K562 (cell line): ENCODE results near the gene RNF43. TPM values are rescaled to one million over a fixed set of nuclear protein-coding genes. Genes with fewer than 3 reads are reported as not detected.
A peak's percentile ranks its signal among the peaks of the same experiment; 100 is the strongest.

ENCODE experiments used
- CTBP1 ChIP-seq: fragments of 450-650 bp; IDR thresholded peaks from 2 replicates; pipeline ENCODE4 v1.6.1; 2016; ENCODE audit warnings: borderline replicate concordance
- E2F6 ChIP-seq, 2 experiments: IDR thresholded peaks; 2 replicates each; pipeline ENCODE4 v1.6.1; 2011; ENCODE audit warnings: borderline replicate concordance in 1 of 2, control low read depth in 1 of 2, low read depth in 1 of 2, low read length in 1 of 2, mild to moderate bottlenecking in 1 of 2, mixed read lengths in 1 of 2, moderate library complexity in 1 of 2; ENCODE audit not compliant: insufficient read depth in 1 of 2, insufficient read length in 1 of 2, poor library complexity in 1 of 2, severe bottlenecking in 1 of 2; ENCODE audit errors: extremely low read depth in 1 of 2
- ELF1 ChIP-seq: fragments of 200-800 bp; sonication (Bioruptor generic); IDR thresholded peaks from 2 replicates; pipeline ENCODE4 v1.6.1; 2016; ENCODE audit warnings: missing genetic modification characterization, missing compliant biosample characterization
- EP300 ChIP-seq: IDR thresholded peaks from 2 replicates; pipeline ENCODE4 v1.6.1; 2012; ENCODE audit warnings: low read length, improper control_type of control experiment
- GATAD2A ChIP-seq: fragments of 450-650 bp; IDR thresholded peaks from 2 replicates; pipeline ENCODE4 v1.6.1; 2017
- HNRNPUL1 ChIP-seq: fragments of 200-400 bp; formaldehyde crosslinking; IDR thresholded peaks from 2 replicates; pipeline ENCODE4 v1.6.1; 2017; ENCODE audit warnings: low read length
- MBD2 ChIP-seq: sonication (generic); IDR thresholded peaks from 2 replicates; pipeline ENCODE4 v1.6.1; 2016; ENCODE audit warnings: low read depth, borderline replicate concordance
- POLR2B ChIP-seq: fragments of 450-650 bp; IDR thresholded peaks from 2 replicates; pipeline ENCODE4 v1.6.1; 2018; ENCODE audit warnings: low read depth; ENCODE audit not compliant: partially characterized antibody
- PREB ChIP-seq: sonication (generic); formaldehyde crosslinking; IDR thresholded peaks from 2 replicates; pipeline ENCODE4 v1.8.1; 2023; ENCODE audit warnings: mild to moderate bottlenecking, missing genetic modification reagents
- SMAD3 ChIP-seq: fragments of 450-650 bp; formaldehyde crosslinking; conservative IDR thresholded peaks from 2 replicates; pipeline ENCODE4 v1.4.0; 2020; ENCODE audit warnings: mild to moderate bottlenecking
- STAT6 ChIP-seq: sonication (generic); formaldehyde crosslinking; IDR thresholded peaks from 2 replicates; pipeline ENCODE4 v1.8.1; 2023; ENCODE audit warnings: mild to moderate bottlenecking, missing genetic modification reagents
- TAF7 ChIP-seq: fragments of 450-650 bp; IDR thresholded peaks from 2 replicates; pipeline ENCODE4 v1.6.1; 2016; ENCODE audit warnings: missing genetic modification characterization, missing compliant biosample characterization
- ZBED1 ChIP-seq: IDR thresholded peaks from 2 replicates; pipeline ENCODE4 v1.6.1; 2014
- ZBTB1 ChIP-seq: sonication (generic); formaldehyde crosslinking; IDR thresholded peaks from 2 replicates; pipeline ENCODE4 v1.8.1; 2023; ENCODE audit warnings: missing genetic modification reagents, low read depth, mild to moderate bottlenecking, borderline replicate concordance
- ZBTB33 ChIP-seq: sonication (generic); formaldehyde crosslinking; IDR thresholded peaks from 2 replicates; pipeline ENCODE4 v1.8.1; 2023; ENCODE audit warnings: mild to moderate bottlenecking, missing genetic modification reagents
- ZC3H4 ChIP-seq: sonication (generic); formaldehyde crosslinking; IDR thresholded peaks from 2 replicates; pipeline ENCODE4 v1.9.0; 2021; ENCODE audit warnings: missing genetic modification reagents, borderline replicate concordance
- ZNF133 ChIP-seq: fragments of 250-450 bp; sonication (Bioruptor Pico); IDR thresholded peaks from 2 replicates; pipeline ENCODE4 v1.4.0; 2020; ENCODE audit warnings: mild to moderate bottlenecking
- ZNF134 ChIP-seq: fragments of 250-450 bp; sonication (Bioruptor Pico); conservative IDR thresholded peaks from 2 replicates; pipeline ENCODE4 v1.4.0; 2020
- ZNF277 ChIP-seq: fragments of 250-450 bp; sonication (Bioruptor Pico); IDR thresholded peaks from 2 replicates; pipeline ENCODE4 v1.8.0; 2022; ENCODE audit warnings: inconsistent platforms, mild to moderate bottlenecking, moderate library complexity, borderline replicate concordance
- ZNF41 ChIP-seq: fragments of 250-450 bp; sonication (Bioruptor Pico); conservative IDR thresholded peaks from 2 replicates; pipeline ENCODE4 v1.4.0; 2020; ENCODE audit warnings: mild to moderate bottlenecking
- ZNF507 ChIP-seq: conservative IDR thresholded peaks from 2 replicates; pipeline ENCODE4 v1.6.1; 2017; ENCODE audit warnings: missing genetic modification characterization, missing compliant biosample characterization
- ZNF766 ChIP-seq: fragments of 200-800 bp; sonication (Bioruptor generic); conservative IDR thresholded peaks from 2 replicates; pipeline ENCODE4 v1.6.1; 2016; ENCODE audit warnings: missing genetic modification characterization, missing compliant biosample characterization
- ZNF830 ChIP-seq: fragments of 250-450 bp; sonication (Bioruptor Pico); IDR thresholded peaks from 2 replicates; pipeline ENCODE4 v1.5.0; 2021; ENCODE audit warnings: mild to moderate bottlenecking
- polyA plus RNA-seq, 8 experiments: library from polyadenylated mRNA; depleted of rRNA in 4 of 8; stranded (reverse) in 5 of 8; unstranded in 3 of 8; fragments of >200 nt; fragmentation: Nextera tagmentation in 2 of 8; fragmentation: Illumina TruSeq in 1 of 8; extraction: Ambion mirVana in 2 of 8; extraction: Trizol in 1 of 8; gene quantifications; 2 replicates each; pipeline versions ENCODE4 v1.2.1 to v1.2.3, GENCODE V29; 2011 to 2014; ENCODE audit warnings: inconsistent platforms in 1 of 8, missing spikeins in 1 of 8
- total RNA-seq, 7 experiments: library from RNA; depleted of rRNA in 6 of 7; stranded (reverse); fragments of >200 nt in 6 of 7; fragmentation: Illumina TruSeq in 2 of 7; extraction: Trizol in 2 of 7; gene quantifications; 2 replicates each; pipeline versions ENCODE4 v1.2.1 to v1.2.3, GENCODE V29; 2011 to 2021; ENCODE audit warnings: low replicate concordance in 1 of 7

The RNF43 gene
- total and polyA plus RNA-seq, 9 of the 15 experiments (the other 6 are each of a cell fraction or from before 2014, with no cell fraction given): 0.29 to 2.7 (median 1.4) TPM

- TF ChIP-seq TAF7: no peak
- no peak for TF ChIP-seq ZNF277 (CRISPR knock-in tag)
- TF ChIP-seq STAT6 (CRISPR knock-in tag): no peak
- no peak for TF ChIP-seq E2F6 (IDR thresholded peaks at IDR 0.05; ENCODE audit: borderline replicate concordance in 1 of 2, extremely low read depth in 1 of 2, insufficient read depth in 1 of 2, insufficient read length in 1 of 2, low read depth in 1 of 2, low read length in 1 of 2, poor library complexity in 1 of 2, severe bottlenecking in 1 of 2)
- TF ChIP-seq GATAD2A: 0 out of 2 replicates have a peak, but pooled peaks have one; percentile 58
- TF ChIP-seq SMAD3 (CRISPR knock-in tag): no peak
- no peak for TF ChIP-seq ZNF134
- no peak for TF ChIP-seq ELF1
- peak; percentile 72; the same call in 1 of the 2 replicates for TF ChIP-seq CTBP1
- TF ChIP-seq ZNF507: no peak
- TF ChIP-seq ZBTB33 (CRISPR knock-in tag): no peak
- no peak for TF ChIP-seq ZBTB1 (CRISPR knock-in tag)
- TF ChIP-seq ZBED1: no peak
- TF ChIP-seq PREB: no peak
- no peak for TF ChIP-seq HNRNPUL1
- no peak for TF ChIP-seq ZNF133 (CRISPR knock-in tag)
- no peak for TF ChIP-seq ZNF830 (CRISPR knock-in tag)
- TF ChIP-seq EP300: peak; percentile 64; the same call in 1 of the 2 replicates
- TF ChIP-seq ZNF766 (CRISPR knock-in tag): peak; percentile 62; the same call in 1 of the 2 replicates
- no peak for TF ChIP-seq POLR2B
- TF ChIP-seq MBD2: no peak
- no peak for TF ChIP-seq ZNF41 (CRISPR knock-in tag)
- TF ChIP-seq ZC3H4: no peak
These were observed 29.5 kb downstream of the RNF43 start (continued) for GRCh38 chr17:58387834-58388233.
